Mesendoderm (in vitro differentiated cells): ENCODE results near the gene ARMC2.

ENCODE experiments used
- DNase-seq: peaks from one replicate; pipeline ENCODE4 v3.0.0; 2013
- H2AK5ac ChIP-seq: 2 replicates; pipeline ENCODE4 v1.6.1; 2013; ENCODE audit warnings: low read length, inconsistent platforms
- H2BK120ac ChIP-seq: 2 replicates; pipeline ENCODE4 v1.6.1; 2013; ENCODE audit warnings: low read depth, mild to moderate bottlenecking, low read length, moderate library complexity, mixed read lengths
- H2BK15ac ChIP-seq: replicated peaks from 2 replicates; pipeline ENCODE4 v1.6.1; 2013; ENCODE audit warnings: low read depth, mild to moderate bottlenecking, moderate library complexity
- H2BK5ac ChIP-seq: 2 replicates; pipeline ENCODE4 v1.6.1; 2013; ENCODE audit warnings: low read length, inconsistent platforms
- H3K18ac ChIP-seq: 2 replicates; pipeline ENCODE4 v1.6.1; 2013; ENCODE audit warnings: mild to moderate bottlenecking, low read length, mixed read lengths
- H3K23ac ChIP-seq: one replicate; pipeline ENCODE4 v1.6.1; 2013; ENCODE audit warnings: low read length
- H3K27ac ChIP-seq: 2 replicates; pipeline ENCODE4 v1.5.1; 2013; ENCODE audit warnings: low read depth, mild to moderate bottlenecking, inconsistent platforms, low read length, moderate library complexity
- H3K27me3 ChIP-seq: 2 replicates; pipeline ENCODE4 v1.6.1; 2013; ENCODE audit warnings: low read length, control low read depth, mild to moderate bottlenecking, inconsistent platforms; ENCODE audit not compliant: insufficient read depth, poor library complexity
- H3K36me3 ChIP-seq: 2 replicates; pipeline ENCODE4 v1.6.1; 2013; ENCODE audit warnings: low read length, inconsistent platforms; ENCODE audit not compliant: control insufficient read depth, insufficient read depth
- H3K4ac ChIP-seq: one replicate; pipeline ENCODE4 v1.6.1; 2013; ENCODE audit warnings: low read depth, mild to moderate bottlenecking, low read length, moderate library complexity
- H3K4me1 ChIP-seq: 2 replicates; pipeline ENCODE4 v1.6.1; 2013; ENCODE audit warnings: low read depth, low read length, inconsistent platforms; ENCODE audit not compliant: control insufficient read depth
- H3K4me2 ChIP-seq: 2 replicates; pipeline ENCODE4 v1.6.1; 2013; ENCODE audit warnings: low read length
- H3K4me3 ChIP-seq: 2 replicates; pipeline ENCODE4 v1.5.1; 2013; ENCODE audit warnings: mild to moderate bottlenecking, low read length
- H3K56ac ChIP-seq: one replicate; pipeline ENCODE4 v1.6.1; 2013; ENCODE audit warnings: low read length
- H3K79me1 ChIP-seq: 2 replicates; pipeline ENCODE4 v1.6.1; 2013; ENCODE audit warnings: low read length, inconsistent platforms
- H3K79me2 ChIP-seq: 2 replicates; pipeline ENCODE4 v1.6.1; 2013; ENCODE audit warnings: mild to moderate bottlenecking, low read length; ENCODE audit not compliant: control insufficient read depth, insufficient read depth
- H3K9ac ChIP-seq: 2 replicates; pipeline ENCODE4 v1.6.1; 2013; ENCODE audit warnings: low read length, inconsistent platforms
- H4K5ac ChIP-seq: one replicate; pipeline ENCODE4 v1.6.1; 2013; ENCODE audit warnings: low read length
- H4K8ac ChIP-seq: one replicate; pipeline ENCODE4 v1.6.1; 2013; ENCODE audit warnings: low read depth, mild to moderate bottlenecking, control low read depth, low read length, moderate library complexity
- WGBS: extraction: QIAGEN DNeasy Blood & Tissue Kit; methylation state at CpG from one replicate; pipeline ENCODE4 v1.1.7; 2013; ENCODE audit warnings: low lambda C conversion rate, missing lambda C conversion rate; ENCODE audit not compliant: insufficient coverage; ENCODE audit errors: extremely low coverage; 5-methylcytosine and 5-hydroxymethylcytosine counted together

Gene ARMC2

GRCh38 chr6:108960601-108961000 lies 112.4 kb downstream of the ARMC2 start:
- Histone ChIP-seq H3K4me1 (no peaks in the 10 kb centered on the region), H3K4ac (no peak overlapping the region), H3K79me2 (no peaks in the 10 kb centered on the region), H3K23ac (no peak overlapping the region), H2BK120ac (no peak overlapping the region), H3K79me1 (no peaks in the 10 kb centered on the region), H2BK15ac (no peak overlapping the region), H2AK5ac (no peak overlapping the region), H3K9ac (no peak overlapping the region), H4K5ac (no peak overlapping the region), H4K8ac (no peak overlapping the region), H3K36me3 (no peaks in the 10 kb centered on the region), H3K4me3 (no peak overlapping the region), H3K56ac (no peak overlapping the region), H3K18ac (no peak overlapping the region), H2BK5ac (no peak overlapping the region), H3K27me3 (no peaks in the 10 kb centered on the region), H3K4me2 (no peak overlapping the region), H3K27ac (no peak overlapping the region)
- no CpG with 5 or more reads among the region's 7 CpGs for WGBS
- no peak for DNase-seq

- Histone ChIP-seq H4K8ac (no peak overlapping the region), H2BK5ac (no peak overlapping the region), H3K4ac (no peak overlapping the region), H3K23ac (no peak overlapping the region), H3K27me3 (no peaks in the 10 kb centered on the region), H3K18ac (no peak overlapping the region), H3K27ac (no peak overlapping the region), H3K4me3 (no peak overlapping the region), H3K79me1 (no peaks in the 10 kb centered on the region), H3K4me1 (no peaks in the 10 kb centered on the region), H3K56ac (no peak overlapping the region), H3K9ac (no peak overlapping the region), H4K5ac (no peak overlapping the region), H2BK15ac (no peak overlapping the region), H3K36me3 (no peaks in the 10 kb centered on the region), H2AK5ac (no peak overlapping the region), H3K79me2 (no peaks in the 10 kb centered on the region), H2BK120ac (no peak overlapping the region), H3K4me2 (no peak overlapping the region)
- no CpG with 5 or more reads among the region's 14 CpGs for WGBS
- no peak for DNase-seq
Measured at GRCh38 chr6:108961077-108961476, 112.9 kb downstream of the ARMC2 start.

GRCh38 chr6:108961985-108962384 lies 113.8 kb downstream of the ARMC2 start:
- no CpG with 5 or more reads among the region's 6 CpGs for WGBS
- Histone ChIP-seq H3K79me2 (no peaks in the 10 kb centered on the region), H3K9ac (no peak overlapping the region), H2AK5ac (no peak overlapping the region), H2BK120ac (no peak overlapping the region), H3K27me3 (no peaks in the 10 kb centered on the region), H2BK15ac (no peak overlapping the region), H3K4me1 (no peaks in the 10 kb centered on the region), H3K79me1 (no peaks in the 10 kb centered on the region), H3K18ac (no peak overlapping the region), H2BK5ac (no peak overlapping the region), H3K27ac (no peak overlapping the region), H4K8ac (no peak overlapping the region), H3K4ac (no peak overlapping the region), H3K23ac (no peak overlapping the region), H3K4me3 (no peak overlapping the region), H3K4me2 (no peak overlapping the region), H3K56ac (no peak overlapping the region), H4K5ac (no peak overlapping the region), H3K36me3 (no peaks in the 10 kb centered on the region)
- no peak for DNase-seq

- no peak overlapping the region for H3K56ac ChIP-seq
- no peak overlapping the region for H3K9ac ChIP-seq
- no peaks in the 10 kb centered on the region for H3K27me3 ChIP-seq
- no peak overlapping the region for H3K18ac ChIP-seq
- H3K36me3 ChIP-seq = no peaks in the 10 kb centered on the region
- no peak overlapping the region for H4K5ac ChIP-seq
- no peak overlapping the region for H2AK5ac ChIP-seq
- H3K27ac ChIP-seq = no peak overlapping the region
- no peak overlapping the region for H4K8ac ChIP-seq
- H2BK120ac ChIP-seq = no peak overlapping the region
- no peak overlapping the region for H2BK15ac ChIP-seq
- H3K4ac ChIP-seq = no peak overlapping the region
- no peaks in the 10 kb centered on the region for H3K79me2 ChIP-seq
- DNase-seq = no peak
- no peak overlapping the region for H3K4me3 ChIP-seq
- no peak overlapping the region for H3K4me2 ChIP-seq
- no peak overlapping the region for H3K23ac ChIP-seq
- no peak overlapping the region for H2BK5ac ChIP-seq
- no peaks in the 10 kb centered on the region for H3K4me1 ChIP-seq
- no peaks in the 10 kb centered on the region for H3K79me1 ChIP-seq
- WGBS = no CpG with 5 or more reads among the region's 5 CpGs
Measured at GRCh38 chr6:108966251-108966650, 118.0 kb downstream of the ARMC2 start.

GRCh38 chr6:108966855-108967755 lies 118.9 kb downstream of the ARMC2 start:
- Histone ChIP-seq H2BK120ac (no peak overlapping the region), H3K4me2 (no peak overlapping the region), H3K27me3 (no peaks in the 10 kb centered on the region), H3K23ac (no peak overlapping the region), H3K18ac (no peak overlapping the region), H2BK5ac (no peak overlapping the region), H2AK5ac (no peak overlapping the region), H3K4ac (no peak overlapping the region), H2BK15ac (no peak overlapping the region), H3K79me2 (no peaks in the 10 kb centered on the region), H3K9ac (no peak overlapping the region), H3K36me3 (no peaks in the 10 kb centered on the region), H4K8ac (no peak overlapping the region), H3K27ac (no peak overlapping the region), H3K56ac (no peak overlapping the region), H4K5ac (no peak overlapping the region), H3K79me1 (no peaks in the 10 kb centered on the region), H3K4me1 (no peaks in the 10 kb centered on the region), H3K4me3 (no peak overlapping the region)
- DNase-seq = peak; percentile 85
- no CpG with 5 or more reads among the region's 12 CpGs for WGBS
